Breast epithelium (tissue), 4 donors: Measurements from ENCODE around the gene BTAF1. TPM values are rescaled to one million over a fixed set of nuclear protein-coding genes. Genes with fewer than 3 reads are reported as not detected.

Experiments used
- DNase-seq, 2 donors: peaks; one replicate each; pipeline ENCODE4 v3.0.0-alpha.2; 2019; ENCODE audit warnings: low spot score in 2 of 2
- H3K27ac ChIP-seq, 2 donors: fragments of 200-600 bp; sonication (generic) in 1 of 2; one replicate each; pipeline ENCODE4 v1.5.1; 2016 to 2019; ENCODE audit warnings: mild to moderate bottlenecking in 1 of 2
- H3K27me3 ChIP-seq, 2 donors: fragments of 200-600 bp; sonication (generic) in 1 of 2; one replicate each; pipeline versions ENCODE4 v1.5.1 to v1.6.0; 2017 to 2019; ENCODE audit warnings: control low read depth in 1 of 2, mild to moderate bottlenecking in 1 of 2
- H3K36me3 ChIP-seq: fragments of 200-600 bp; one replicate; pipeline ENCODE4 v1.5.1; 2019
- H3K4me1 ChIP-seq, 2 donors: fragments of 200-600 bp; sonication (generic); one replicate each; pipeline ENCODE4 v1.5.1; 2016 to 2019; ENCODE audit warnings: control low read depth in 1 of 2
- H3K4me3 ChIP-seq, 3 donors: fragments of 200-600 bp; sonication (generic); 1 replicate in 2 of 3; 2 replicates in 1 of 3; pipeline ENCODE4 v1.5.1; 2016 to 2019; ENCODE audit warnings: mild to moderate bottlenecking in 3 of 3, moderate library complexity in 2 of 3
- H3K9me3 ChIP-seq, 2 donors: fragments of 200-600 bp; sonication (generic) in 1 of 2; one replicate each; pipeline ENCODE4 v1.5.1; 2016 to 2019; ENCODE audit warnings: control low read depth in 1 of 2
- CTCF ChIP-seq, 3 donors: fragments of 450-650 bp; IDR thresholded peaks; one replicate each; pipeline ENCODE4 v1.5.1; 2016 to 2017; ENCODE audit warnings: antibody characterized with exemption in 3 of 3, mild to moderate bottlenecking in 3 of 3, moderate library complexity in 3 of 3
- POLR2A ChIP-seq: fragments of 450-650 bp; IDR thresholded peaks from one replicate; pipeline ENCODE4 v1.6.1; 2016; ENCODE audit warnings: antibody characterized with exemption, mild to moderate bottlenecking, moderate library complexity
- POLR2AphosphoS5 ChIP-seq, 3 donors: sonication (generic); formaldehyde crosslinking; IDR thresholded peaks; one replicate each; pipeline ENCODE4 v1.6.1; 2017; ENCODE audit warnings: antibody characterized with exemption in 3 of 3
- intact Hi-C: fragments of 100-400 bp; cut with DNase I; formaldehyde crosslinking; loops from one replicate; pipeline ENCODE4 v1.15.1; 2023; ENCODE audit warnings: low total_unique reads
- total RNA-seq, 3 donors: library from RNA; depleted of rRNA; stranded (reverse); fragments of >200 nt; gene quantifications; one replicate each; pipeline ENCODE4 v1.1.0, GENCODE V29; 2016

BTAF1 gene
- total RNA-seq, 3 donors from 2014 or later, result 51.2 to 105 (median 64.2) TPM

GRCh38 chr10:92001995-92002394 lies 78.4 kb downstream of the BTAF1 start:
- no peaks in the 10 kb centered on the region for H3K4me1 ChIP-seq
- no peak overlapping the region for H3K4me3 ChIP-seq
- no peaks in the 10 kb centered on the region for H3K9me3 ChIP-seq
- H3K36me3 ChIP-seq, result no peaks in the 10 kb centered on the region
- H3K27me3 ChIP-seq, result no peaks in the 10 kb centered on the region
- TF ChIP-seq POLR2AphosphoS5 (IDR thresholded peaks at IDR 0.05) (no peak), POLR2A (no peak), CTCF (IDR thresholded peaks at IDR 0.05) (no peak)
- intact Hi-C loops, result loop anchor here (10.0 kb wide), 1 partner anchor 273 kb away; no protein-coding TSS in a partner anchor
- no peak for DNase-seq
- H3K27ac ChIP-seq, result no peak overlapping the region

GRCh38 chr10:92003258-92003657 lies 79.7 kb downstream of the BTAF1 start:
- H3K4me1 ChIP-seq, result no peaks in the 10 kb centered on the region
- TF ChIP-seq CTCF (IDR thresholded peaks at IDR 0.05) (no peak), POLR2A (no peak), POLR2AphosphoS5 (IDR thresholded peaks at IDR 0.05) (no peak)
- H3K27ac ChIP-seq, result no peak overlapping the region
- no peaks in the 10 kb centered on the region for H3K9me3 ChIP-seq
- no peak overlapping the region for H3K4me3 ChIP-seq
- intact Hi-C loops, result loop anchor here (10.0 kb wide), 1 partner anchor 272 kb away; no protein-coding TSS in a partner anchor
- H3K36me3 ChIP-seq, result no peaks in the 10 kb centered on the region
- H3K27me3 ChIP-seq, result no peaks in the 10 kb centered on the region
- DNase-seq, result no peak

GRCh38 chr10:92005978-92006377 lies 82.4 kb downstream of the BTAF1 start:
- TF ChIP-seq POLR2AphosphoS5 (IDR thresholded peaks at IDR 0.05) (no peak), POLR2A (no peak), CTCF (IDR thresholded peaks at IDR 0.05) (no peak)
- H3K27me3 ChIP-seq, result no peaks in the 10 kb centered on the region
- no peaks in the 10 kb centered on the region for H3K9me3 ChIP-seq
- H3K27ac ChIP-seq, result no peak overlapping the region
- peaks cover 7% of the 10 kb centered on the region for H3K36me3 ChIP-seq
- DNase-seq, result no peak
- no peak overlapping the region for H3K4me3 ChIP-seq
- intact Hi-C loops, result loop anchor here (10.0 kb wide), 1 partner anchor 269 kb away; no protein-coding TSS in a partner anchor
- H3K4me1 ChIP-seq, result no peaks in the 10 kb centered on the region

GRCh38 chr10:92009445-92009844 lies 85.9 kb downstream of the BTAF1 start:
- no peak overlapping the region for H3K4me3 ChIP-seq
- DNase-seq, result no peak
- peaks cover 7% of the 10 kb centered on the region for H3K36me3 ChIP-seq
- H3K4me1 ChIP-seq, result no peaks in the 10 kb centered on the region
- TF ChIP-seq POLR2A, result no peak
- TF ChIP-seq CTCF (IDR thresholded peaks at IDR 0.05), result no peak
- TF ChIP-seq POLR2AphosphoS5 (IDR thresholded peaks at IDR 0.05), result no peak
- H3K27ac ChIP-seq, result no peak overlapping the region
- intact Hi-C loops, result loop anchor here (10.0 kb wide), 1 partner anchor 265 kb away; no protein-coding TSS in a partner anchor
- H3K9me3 ChIP-seq, result no peaks in the 10 kb centered on the region
- no peaks in the 10 kb centered on the region for H3K27me3 ChIP-seq

- intact Hi-C loops, result no loop called here
- no peak overlapping the region for H3K27ac ChIP-seq
- no peaks in the 10 kb centered on the region for H3K27me3 ChIP-seq
- no peaks in the 10 kb centered on the region for H3K9me3 ChIP-seq
- TF ChIP-seq POLR2AphosphoS5 (IDR thresholded peaks at IDR 0.05) (no peak), CTCF (IDR thresholded peaks at IDR 0.05) (no peak), POLR2A (no peak)
- no peak for DNase-seq
- no peaks in the 10 kb centered on the region for H3K4me1 ChIP-seq
- no peak overlapping the region for H3K4me3 ChIP-seq
- peaks cover 7% of the 10 kb centered on the region for H3K36me3 ChIP-seq
Measured at GRCh38 chr10:92010047-92010735, 86.6 kb downstream of the BTAF1 start.
